Measurements from ENCODE around the gene ACBD4. TPM values are rescaled to one million over a fixed set of nuclear protein-coding genes. Genes with fewer than 3 reads are reported as not detected.

ACBD4 gene
- total and polyA plus RNA-seq, 2 experiments from 2014 or later, result 8.2 to 13.7 TPM

GRCh38 chr17:45112559-45113423 is 22.7 kb upstream of the ACBD4 start:
- no peaks in the 10 kb centered on the region for H3K27me3 ChIP-seq
- H4K20me1 ChIP-seq (ENCODE audit: insufficient read depth, poor library complexity, severe bottlenecking), result no peaks in the 10 kb centered on the region
- no peak overlapping the region for H3K4me3 ChIP-seq
- no peak overlapping the region for H2AFZ ChIP-seq
- H3K4me2 ChIP-seq, result no peak overlapping the region
- DNase-seq (ENCODE audit: low spot score), result no peak
- WGBS (ENCODE audit: low lambda C conversion rate, missing lambda C conversion rate), result 92% methylated on average over 19 of the region's 23 CpGs
- H3K9me2 ChIP-seq (replicated peaks; ENCODE audit: insufficient read depth), result no peaks in the 10 kb centered on the region
- H3K4me1 ChIP-seq (ENCODE audit: insufficient read depth), result no peaks in the 10 kb centered on the region
- H3K36me3 ChIP-seq (replicated peaks; ENCODE audit: insufficient read depth, low read depth), result no peaks in the 10 kb centered on the region
- no peak for TF ChIP-seq EZH2 (IDR thresholded peaks at IDR 0.05; ENCODE audit: borderline replicate concordance)
- no peak for TF ChIP-seq EZH2phosphoT487 (IDR thresholded peaks at IDR 0.05; ENCODE audit: low read depth, severe bottlenecking, unreplicated experiment)
- no peaks in the 10 kb centered on the region for H3K79me2 ChIP-seq
- H3K27ac ChIP-seq, result no peak overlapping the region
- no peaks in the 10 kb centered on the region for H3K9me3 ChIP-seq (ENCODE audit: low read depth)

GRCh38 chr17:45113424-45113754 is 22.1 kb upstream of the ACBD4 start:
- no peak for TF ChIP-seq CTCF (IDR thresholded peaks at IDR 0.05; ENCODE audit: poor library complexity)
- no peak for TF ChIP-seq EZH2phosphoT487 (IDR thresholded peaks at IDR 0.05; ENCODE audit: low read depth, severe bottlenecking, unreplicated experiment)
- no peak for TF ChIP-seq EZH2 (IDR thresholded peaks at IDR 0.05; ENCODE audit: borderline replicate concordance)
- H4K20me1 ChIP-seq (ENCODE audit: insufficient read depth, poor library complexity, severe bottlenecking), result no peaks in the 10 kb centered on the region
- DNase-seq (ENCODE audit: low spot score), result no peak
- no peak overlapping the region for H3K4me3 ChIP-seq
- H3K36me3 ChIP-seq (replicated peaks; ENCODE audit: insufficient read depth, low read depth), result no peaks in the 10 kb centered on the region
- H3K9me3 ChIP-seq (ENCODE audit: low read depth), result no peaks in the 10 kb centered on the region
- H3K9me2 ChIP-seq (replicated peaks; ENCODE audit: insufficient read depth), result no peaks in the 10 kb centered on the region
- H3K27me3 ChIP-seq, result no peaks in the 10 kb centered on the region
- no peaks in the 10 kb centered on the region for H3K4me1 ChIP-seq (ENCODE audit: insufficient read depth)
- no peak overlapping the region for H2AFZ ChIP-seq
- no peak overlapping the region for H3K27ac ChIP-seq
- no peak overlapping the region for H3K4me2 ChIP-seq
- H3K79me2 ChIP-seq, result no peaks in the 10 kb centered on the region
- 87% methylated on average over 9 of the region's 9 CpGs for WGBS (ENCODE audit: low lambda C conversion rate, missing lambda C conversion rate)

GRCh38 chr17:45114117-45114932 is 21.2 kb upstream of the ACBD4 start:
- H3K27ac ChIP-seq, result no peak overlapping the region
- H3K36me3 ChIP-seq (replicated peaks; ENCODE audit: insufficient read depth, low read depth), result no peaks in the 10 kb centered on the region

More at GRCh38 chr17:45114117-45114932, 21.2 kb upstream of the ACBD4 start:
- no peaks in the 10 kb centered on the region for H3K27me3 ChIP-seq
- DNase-seq (ENCODE audit: low spot score), result no peak
- no peaks in the 10 kb centered on the region for H3K9me2 ChIP-seq (replicated peaks; ENCODE audit: insufficient read depth)
- no peaks in the 10 kb centered on the region for H3K4me1 ChIP-seq (ENCODE audit: insufficient read depth)
- no peaks in the 10 kb centered on the region for H4K20me1 ChIP-seq (ENCODE audit: insufficient read depth, poor library complexity, severe bottlenecking)
- no peak overlapping the region for H3K4me2 ChIP-seq
- H2AFZ ChIP-seq, result no peak overlapping the region
- WGBS (ENCODE audit: low lambda C conversion rate, missing lambda C conversion rate), result 88% methylated on average over 19 of the region's 19 CpGs
- H3K4me3 ChIP-seq, result no peak overlapping the region
- H3K79me2 ChIP-seq, result no peaks in the 10 kb centered on the region
- no peaks in the 10 kb centered on the region for H3K9me3 ChIP-seq (ENCODE audit: low read depth)
- TF ChIP-seq EZH2 (IDR thresholded peaks at IDR 0.05; ENCODE audit: borderline replicate concordance) (no peak), EZH2phosphoT487 (IDR thresholded peaks at IDR 0.05; ENCODE audit: low read depth, severe bottlenecking, unreplicated experiment) (no peak), CTCF (IDR thresholded peaks at IDR 0.05; ENCODE audit: poor library complexity) (no peak)
